Measurements from ENCODE around the gene CD1D. TPM values are rescaled to one million over a fixed set of nuclear protein-coding genes. Genes with fewer than 3 reads are reported as not detected.
A peak's percentile ranks its signal among the peaks of the same experiment; 100 is the strongest.

Gene CD1D
- total RNA-seq (1 to 10 TPM; 1.1 to 3.0 (median 2.2) TPM), polyA plus RNA-seq (1 to 10 TPM in 2 of 3 donors, under 1 TPM in 1; 0.60 to 5.9 (median 3.2) TPM)

DNA sequence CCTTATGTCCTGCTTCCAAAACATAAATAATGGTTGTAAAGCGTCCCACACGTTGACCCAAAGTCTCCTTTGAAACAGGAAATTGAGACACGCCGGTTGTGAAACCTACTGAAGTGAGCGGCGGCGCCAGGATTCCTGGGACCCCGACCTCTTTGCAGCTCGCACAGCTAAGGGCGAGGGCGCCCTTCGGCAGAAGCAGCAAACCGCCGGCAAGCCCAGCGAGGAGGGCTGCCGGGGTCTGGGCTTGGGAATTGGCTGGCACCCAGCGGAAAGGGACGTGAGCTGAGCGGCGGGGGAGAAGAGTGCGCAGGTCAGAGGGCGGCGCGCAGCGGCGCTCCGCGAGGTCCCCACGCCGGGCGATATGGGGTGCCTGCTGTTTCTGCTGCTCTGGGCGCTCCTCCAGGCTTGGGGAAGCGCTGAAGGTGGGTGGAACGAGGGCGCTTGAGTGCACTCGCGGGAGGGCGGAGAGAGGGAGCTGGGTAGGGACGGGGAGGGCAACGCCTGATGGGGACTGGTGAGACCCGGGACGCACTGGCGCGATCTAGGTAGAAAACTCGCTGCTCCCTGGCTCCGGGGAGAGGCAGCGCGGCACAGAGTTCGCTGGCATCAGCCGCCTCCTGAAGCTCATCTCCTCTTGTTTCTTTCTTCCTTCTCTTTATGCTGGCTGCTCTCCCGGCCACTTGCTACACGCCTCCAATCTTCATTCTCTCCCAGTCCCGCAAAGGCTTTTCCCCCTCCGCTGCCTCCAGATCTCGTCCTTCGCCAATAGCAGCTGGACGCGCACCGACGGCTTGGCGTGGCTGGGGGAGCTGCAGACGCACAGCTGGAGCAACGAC is at the start of gene CD1D:
Gene CD1D (plus strand): TSS at position 155 of the 836 bp plus-strand sequence. CDS start 207 bp downstream, at position 362.
- H3K27me3 ChIP-seq, result peaks cover 0 to 41% (median 15%) of the 10 kb centered on the region in 3 donors
- peak within 1 kb of the TSS in 1 of 4 donors; percentile 28 for H3K27ac ChIP-seq
- TF ChIP-seq POLR2A (IDR thresholded peaks at IDR 0.05), result no peak
- no peak for TF ChIP-seq POLR2AphosphoS5 (IDR thresholded peaks at IDR 0.05)
- TF ChIP-seq EP300 (IDR thresholded peaks at IDR 0.05), result no peak
- TF ChIP-seq, protein P1, sequence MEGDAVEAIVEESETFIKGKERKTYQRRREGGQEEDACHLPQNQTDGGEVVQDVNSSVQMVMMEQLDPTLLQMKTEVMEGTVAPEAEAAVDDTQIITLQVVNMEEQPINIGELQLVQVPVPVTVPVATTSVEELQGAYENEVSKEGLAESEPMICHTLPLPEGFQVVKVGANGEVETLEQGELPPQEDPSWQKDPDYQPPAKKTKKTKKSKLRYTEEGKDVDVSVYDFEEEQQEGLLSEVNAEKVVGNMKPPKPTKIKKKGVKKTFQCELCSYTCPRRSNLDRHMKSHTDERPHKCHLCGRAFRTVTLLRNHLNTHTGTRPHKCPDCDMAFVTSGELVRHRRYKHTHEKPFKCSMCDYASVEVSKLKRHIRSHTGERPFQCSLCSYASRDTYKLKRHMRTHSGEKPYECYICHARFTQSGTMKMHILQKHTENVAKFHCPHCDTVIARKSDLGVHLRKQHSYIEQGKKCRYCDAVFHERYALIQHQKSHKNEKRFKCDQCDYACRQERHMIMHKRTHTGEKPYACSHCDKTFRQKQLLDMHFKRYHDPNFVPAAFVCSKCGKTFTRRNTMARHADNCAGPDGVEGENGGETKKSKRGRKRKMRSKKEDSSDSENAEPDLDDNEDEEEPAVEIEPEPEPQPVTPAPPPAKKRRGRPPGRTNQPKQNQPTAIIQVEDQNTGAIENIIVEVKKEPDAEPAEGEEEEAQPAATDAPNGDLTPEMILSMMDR (IDR thresholded peaks at IDR 0.05), result no peak
- DNase-seq, result peak; percentile 67
- H3K9me3 ChIP-seq, result no peaks in the 10 kb centered on the region
- peak within 1 kb of the TSS; percentile 25 to 56 (median 48) for H3K4me3 ChIP-seq
- 1% methylated on average over 63 of the region's 63 CpGs for WGBS, 2 donors
- peaks cover 0 to 23% (median 19%) of the 10 kb centered on the region in 4 donors for H3K4me1 ChIP-seq
- intact Hi-C loops (cut with DNase I), result no loop called here
- H3K36me3 ChIP-seq, result no peaks in the 10 kb centered on the region

DNA sequence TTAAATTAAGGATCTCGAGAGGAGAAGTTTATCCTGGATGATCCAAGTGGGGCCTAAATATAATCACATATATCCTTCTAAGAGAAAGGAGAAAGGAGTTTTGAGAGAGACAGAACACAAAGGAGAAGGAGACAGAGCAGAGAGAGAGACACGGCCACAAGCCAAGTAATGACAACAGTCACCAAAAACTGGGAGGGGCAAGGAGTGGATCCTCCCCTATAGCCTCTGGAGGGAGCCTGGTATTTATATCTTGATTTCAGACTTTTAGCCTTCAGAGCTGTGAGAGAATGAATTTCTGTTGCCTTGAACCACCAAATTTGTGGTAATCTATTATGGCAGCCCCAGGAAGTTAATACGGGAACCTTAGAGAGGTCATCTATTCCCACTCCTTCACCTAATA is 49.5 kb upstream of the CD1D start:
- no peak for DNase-seq
- intact Hi-C loops (cut with DNase I), result no loop called here
- Histone ChIP-seq H3K36me3 (no peaks in the 10 kb centered on the region), H3K4me3 (no peak overlapping the region), H3K27me3 (no peaks in the 10 kb centered on the region), H3K27ac (no peak overlapping the region), H3K4me1 (no peaks in the 10 kb centered on the region), H3K9me3 (no peaks in the 10 kb centered on the region)
- 79 to 86% methylated on average over 3 of the region's 3 CpGs for WGBS, 2 donors
- no peak for TF ChIP-seq POLR2AphosphoS5 (IDR thresholded peaks at IDR 0.05)
- no peak for TF ChIP-seq POLR2A (IDR thresholded peaks at IDR 0.05)
- TF ChIP-seq EP300 (IDR thresholded peaks at IDR 0.05), result no peak
- TF ChIP-seq, protein P1 (IDR thresholded peaks at IDR 0.05), result no peak

DNA sequence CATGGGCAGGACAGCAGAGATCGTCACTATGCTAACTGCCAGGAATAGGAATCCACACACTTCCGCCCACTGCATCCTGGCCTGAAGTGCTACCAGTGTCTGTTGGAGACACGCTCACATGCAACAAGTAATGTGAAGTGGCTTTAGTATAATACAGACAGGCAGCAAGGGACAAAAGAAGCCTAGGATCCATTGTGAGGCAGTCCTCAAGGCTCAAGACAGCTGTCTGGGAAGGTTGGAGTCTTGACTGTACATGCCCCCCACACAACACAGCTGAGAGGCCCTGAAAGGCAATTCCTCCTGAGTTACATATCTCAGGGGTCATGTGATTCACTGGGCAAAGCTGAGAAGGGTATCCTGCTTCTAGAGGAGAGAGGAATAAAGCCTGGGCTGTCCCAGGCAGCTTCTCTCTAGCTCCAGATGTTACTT is 39.9 kb upstream of the CD1D start:
- no peaks in the 10 kb centered on the region for H3K9me3 ChIP-seq
- no peak overlapping the region for H3K4me3 ChIP-seq
- intact Hi-C loops (cut with DNase I), result no loop called here
- WGBS, 2 donors, result 84 to 93% methylated on average over 3 of the region's 3 CpGs
- H3K36me3 ChIP-seq, result no peaks in the 10 kb centered on the region
- H3K27me3 ChIP-seq, result no peaks in the 10 kb centered on the region
- DNase-seq, result no peak
- H3K27ac ChIP-seq, result no peak overlapping the region
- TF ChIP-seq EP300 (IDR thresholded peaks at IDR 0.05), result no peak
- TF ChIP-seq, protein P1 (IDR thresholded peaks at IDR 0.05), result no peak
- no peak for TF ChIP-seq POLR2AphosphoS5 (IDR thresholded peaks at IDR 0.05)
- TF ChIP-seq POLR2A (IDR thresholded peaks at IDR 0.05), result no peak
- peaks cover 0 to 11% (median 11%) of the 10 kb centered on the region in 4 donors for H3K4me1 ChIP-seq

DNA sequence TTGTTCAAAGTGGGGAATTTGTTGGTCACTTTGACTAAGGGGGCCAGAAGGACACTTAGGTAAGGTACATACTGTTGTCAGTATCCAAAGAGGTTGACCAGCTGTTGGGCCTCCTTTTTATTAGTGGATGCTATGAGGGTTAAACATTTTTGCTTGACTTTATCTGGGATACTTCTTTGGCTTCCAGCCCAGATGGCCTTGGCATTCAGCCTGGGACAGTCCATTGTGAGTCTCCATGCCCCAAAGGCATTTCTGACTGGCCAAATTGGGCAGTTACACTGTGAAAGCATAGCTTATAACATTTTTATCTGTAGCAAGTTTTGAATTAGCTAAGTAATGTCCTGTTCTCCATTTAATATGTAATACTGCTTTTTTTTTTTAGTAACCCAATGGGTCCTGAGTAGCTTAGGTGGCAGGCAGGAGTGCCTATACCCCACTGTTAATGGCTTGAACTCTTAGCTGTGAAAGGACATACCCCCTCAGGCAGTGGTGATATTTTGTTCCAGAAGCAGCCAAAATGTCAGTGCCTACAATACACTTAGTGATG is 35.4 kb upstream of the CD1D start:
- Histone ChIP-seq H3K27ac (peak overlapping the region; percentile 39 to 63 (median 50)), H3K27me3 (no peaks in the 10 kb centered on the region), H3K4me3 (no peak overlapping the region), H3K4me1 (peaks cover 0 to 26% (median 24%) of the 10 kb centered on the region in 4 donors), H3K9me3 (no peaks in the 10 kb centered on the region), H3K36me3 (no peaks in the 10 kb centered on the region)
- DNase-seq, result no peak
- TF ChIP-seq, protein P1 (IDR thresholded peaks at IDR 0.05), result no peak
- TF ChIP-seq POLR2A (IDR thresholded peaks at IDR 0.05) (no peak), POLR2AphosphoS5 (IDR thresholded peaks at IDR 0.05) (no peak), EP300 (IDR thresholded peaks at IDR 0.05) (no peak)
- intact Hi-C loops (cut with DNase I), result no loop called here

All from sigmoid colon (tissue), 7 donors.